ENCODE measurements around the gene NOPCHAP1.
"Not testable (repeated sequence)": the region's sequence is repeated elsewhere in the genome, so short reads cannot be mapped to it uniquely, and the experiment has no call there.

NOPCHAP1 gene

GRCh38 chr12:104986022-104986941, at the start of gene NOPCHAP1:
Gene NOPCHAP1 (plus strand): TSS chr12:104986316. CDS start chr12:104986353, 37 bp downstream.
- peak; percentile 94 for DNase-seq (ENCODE audit: low spot score)
- no peak for TF ChIP-seq CTCF (IDR thresholded peaks at IDR 0.05; ENCODE audit: extremely low read depth, missing control alignments)

- no peak for DNase-seq (ENCODE audit: low spot score)
- no peak for TF ChIP-seq CTCF (IDR thresholded peaks at IDR 0.05; ENCODE audit: extremely low read depth, missing control alignments)
Observed at GRCh38 chr12:104938371-104938770, 47.7 kb upstream of the NOPCHAP1 start.

- DNase-seq (ENCODE audit: low spot score), result no peak
- TF ChIP-seq CTCF (IDR thresholded peaks at IDR 0.05; ENCODE audit: extremely low read depth, missing control alignments), result no peak
Observed at GRCh38 chr12:104939089-104939488, 47.0 kb upstream of the NOPCHAP1 start.

- no peak for DNase-seq (ENCODE audit: low spot score)
- no peak for TF ChIP-seq CTCF (IDR thresholded peaks at IDR 0.05; ENCODE audit: extremely low read depth, missing control alignments)
Observed at GRCh38 chr12:104941454-104941853, 44.7 kb upstream of the NOPCHAP1 start.

GRCh38 chr12:104942075-104942474, 44.0 kb upstream of the NOPCHAP1 start:
- DNase-seq (ENCODE audit: low spot score), result no peak

GRCh38 chr12:104943401-104943800, 42.7 kb upstream of the NOPCHAP1 start:
- not testable (repeated sequence) for DNase-seq (ENCODE audit: low spot score)

More at GRCh38 chr12:104942075-104942474, 44.0 kb upstream of the NOPCHAP1 start:
- no peak for TF ChIP-seq CTCF (IDR thresholded peaks at IDR 0.05; ENCODE audit: extremely low read depth, missing control alignments)

- no peak for TF ChIP-seq CTCF (IDR thresholded peaks at IDR 0.05; ENCODE audit: extremely low read depth, missing control alignments)
- DNase-seq (ENCODE audit: low spot score), result no peak
Observed at GRCh38 chr12:104944252-104944651, 41.9 kb upstream of the NOPCHAP1 start.

GRCh38 chr12:104948716-104949115, 37.4 kb upstream of the NOPCHAP1 start:
- DNase-seq (ENCODE audit: low spot score), result not testable (repeated sequence)
